GM19372 (cell line): ENCODE measurements around the gene NAT16.
"Not testable (repeated sequence)": the region's sequence is repeated elsewhere in the genome, so short reads cannot be mapped to it uniquely, and the experiment has no call there.

Source experiments
- ATAC-seq: cut with Tn5 transposase; IDR thresholded peaks from one replicate; pipeline ENCODE4 v1.9.1; 2021; ENCODE audit warnings: mild to moderate bottlenecking, low read depth, moderate library complexity; ENCODE audit not compliant: unreplicated experiment

Gene NAT16

GRCh38 chr7:101203740-101204738 lies 23.9 kb upstream of the NAT16 start:
- ATAC-seq, result not testable (repeated sequence)

- ATAC-seq, result no peak
Measured at GRCh38 chr7:101202603-101202918, 22.5 kb upstream of the NAT16 start.

GRCh38 chr7:101201695-101202602 lies 21.9 kb upstream of the NAT16 start:
- ATAC-seq, result no peak

GRCh38 chr7:101200862-101201599 lies 20.9 kb upstream of the NAT16 start, which contains the start of gene MOGAT3:
Gene MOGAT3, minus strand, starts transcription at chr7:101201036. Its CDS starts 182 bp downstream, at chr7:101200854.
- ATAC-seq, result no peak

- no peak for ATAC-seq
Measured at GRCh38 chr7:101200504-101200861, 20.4 kb upstream of the NAT16 start.

GRCh38 chr7:101199522-101199921 lies 19.4 kb upstream of the NAT16 start:
- not testable (repeated sequence) for ATAC-seq

- no peak for ATAC-seq
Measured at GRCh38 chr7:101198476-101198875, 18.4 kb upstream of the NAT16 start.

- no peak for ATAC-seq
Measured at GRCh38 chr7:101197991-101198390, 17.9 kb upstream of the NAT16 start.

- ATAC-seq, result no peak
Measured at GRCh38 chr7:101195884-101196283, 15.8 kb upstream of the NAT16 start.

- no peak for ATAC-seq
Measured at GRCh38 chr7:101189109-101189508, 9.0 kb upstream of the NAT16 start.

- no peak for ATAC-seq
Measured at GRCh38 chr7:101186844-101187428, 6.8 kb upstream of the NAT16 start.

GRCh38 chr7:101186194-101186593 lies 6.1 kb upstream of the NAT16 start:
- no peak for ATAC-seq

GRCh38 chr7:101185258-101185839 lies 5.3 kb upstream of the NAT16 start:
- ATAC-seq, result no peak

- ATAC-seq, result no peak
Measured at GRCh38 chr7:101179713-101180112, 380 bp downstream of the NAT16 start.

- ATAC-seq, result no peak
Measured at GRCh38 chr7:101179117-101179516, 976 bp downstream of the NAT16 start.

GRCh38 chr7:101177644-101178043 lies 2.4 kb downstream of the NAT16 start:
- ATAC-seq, result no peak

- ATAC-seq, result no peak
Measured at GRCh38 chr7:101175664-101176063, 4.4 kb downstream of the NAT16 start.

GRCh38 chr7:101174322-101174854 lies 5.7 kb downstream of the NAT16 start:
- ATAC-seq, result no peak

GRCh38 chr7:101173752-101174244 lies 6.3 kb downstream of the NAT16 start:
- no peak for ATAC-seq
